ENCODE results near the gene ZBTB42. TPM values are rescaled to one million over a fixed set of nuclear protein-coding genes. Genes with fewer than 3 reads are reported as not detected.

The ZBTB42 gene
- total RNA-seq, 1 donor, result 2.9 TPM

DNA sequence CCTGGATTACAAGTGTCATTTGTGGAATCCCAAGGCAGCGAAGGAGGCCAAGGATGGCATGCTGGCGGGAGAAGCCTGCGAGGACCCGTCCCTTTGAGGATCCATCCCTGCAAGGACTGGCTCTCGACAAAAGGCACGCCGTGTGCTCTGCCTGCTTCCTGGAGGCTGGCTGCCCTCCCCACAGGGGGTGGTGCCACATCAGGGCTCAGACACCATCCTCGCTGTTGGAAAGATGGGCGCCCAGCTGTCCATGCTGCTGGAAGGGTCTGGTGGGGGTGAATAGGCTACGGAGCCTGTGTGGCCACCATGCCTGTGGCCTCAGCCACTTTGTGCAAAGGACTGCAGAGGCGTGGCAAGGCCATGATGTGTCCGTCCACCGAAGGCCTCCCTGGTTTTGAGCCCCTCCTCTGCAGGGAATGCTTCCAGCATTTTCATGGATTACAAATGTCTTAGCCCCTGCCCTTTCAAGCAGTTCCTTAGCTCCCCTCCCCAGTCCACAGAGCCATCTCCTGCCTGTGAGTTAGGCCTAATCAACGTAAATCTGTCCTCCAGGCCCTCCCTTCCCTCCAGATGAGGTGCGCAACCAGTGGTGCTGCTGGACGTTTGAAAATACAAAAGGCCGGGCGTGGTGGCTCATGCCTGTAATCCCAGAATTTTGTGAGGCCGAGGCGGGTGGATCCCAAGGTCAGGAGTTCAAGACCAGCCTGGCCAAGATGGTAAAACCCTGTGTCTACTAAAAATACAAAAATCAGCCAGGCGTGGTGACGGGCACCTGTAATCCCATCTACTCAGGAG is 22.1 kb downstream of the ZBTB42 start:
- peaks cover 3% of the 10 kb centered on the region for H3K4me1 ChIP-seq (ENCODE audit: insufficient read depth, low read length)
- TF ChIP-seq, protein P1, sequence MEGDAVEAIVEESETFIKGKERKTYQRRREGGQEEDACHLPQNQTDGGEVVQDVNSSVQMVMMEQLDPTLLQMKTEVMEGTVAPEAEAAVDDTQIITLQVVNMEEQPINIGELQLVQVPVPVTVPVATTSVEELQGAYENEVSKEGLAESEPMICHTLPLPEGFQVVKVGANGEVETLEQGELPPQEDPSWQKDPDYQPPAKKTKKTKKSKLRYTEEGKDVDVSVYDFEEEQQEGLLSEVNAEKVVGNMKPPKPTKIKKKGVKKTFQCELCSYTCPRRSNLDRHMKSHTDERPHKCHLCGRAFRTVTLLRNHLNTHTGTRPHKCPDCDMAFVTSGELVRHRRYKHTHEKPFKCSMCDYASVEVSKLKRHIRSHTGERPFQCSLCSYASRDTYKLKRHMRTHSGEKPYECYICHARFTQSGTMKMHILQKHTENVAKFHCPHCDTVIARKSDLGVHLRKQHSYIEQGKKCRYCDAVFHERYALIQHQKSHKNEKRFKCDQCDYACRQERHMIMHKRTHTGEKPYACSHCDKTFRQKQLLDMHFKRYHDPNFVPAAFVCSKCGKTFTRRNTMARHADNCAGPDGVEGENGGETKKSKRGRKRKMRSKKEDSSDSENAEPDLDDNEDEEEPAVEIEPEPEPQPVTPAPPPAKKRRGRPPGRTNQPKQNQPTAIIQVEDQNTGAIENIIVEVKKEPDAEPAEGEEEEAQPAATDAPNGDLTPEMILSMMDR (IDR thresholded peaks at IDR 0.05; ENCODE audit: extremely low read depth, low read depth, low read length), result no peak
- no peaks in the 10 kb centered on the region for H4K20me1 ChIP-seq (ENCODE audit: insufficient read depth, low read length)
- no peak overlapping the region for H3K4me2 ChIP-seq (ENCODE audit: insufficient read depth, low read length)
- no peaks in the 10 kb centered on the region for H3K36me3 ChIP-seq (ENCODE audit: insufficient read depth, low read length)
- H3K27me3 ChIP-seq (ENCODE audit: insufficient read depth, low read length), result no peaks in the 10 kb centered on the region
- no peak overlapping the region for H2AFZ ChIP-seq (ENCODE audit: low read length)
- no peaks in the 10 kb centered on the region for H3K9me3 ChIP-seq (ENCODE audit: low read depth, low read length)
- H3K27ac ChIP-seq (ENCODE audit: low read depth, low read length), result no peak overlapping the region
- H3K4me3 ChIP-seq (ENCODE audit: insufficient read depth, low read length), result no peak overlapping the region
- peak; percentile 19 for DNase-seq (ENCODE audit: insufficient read length, low spot score, missing footprints)
- no peaks in the 10 kb centered on the region for H3K79me2 ChIP-seq (ENCODE audit: insufficient read depth, low read length)

DNA sequence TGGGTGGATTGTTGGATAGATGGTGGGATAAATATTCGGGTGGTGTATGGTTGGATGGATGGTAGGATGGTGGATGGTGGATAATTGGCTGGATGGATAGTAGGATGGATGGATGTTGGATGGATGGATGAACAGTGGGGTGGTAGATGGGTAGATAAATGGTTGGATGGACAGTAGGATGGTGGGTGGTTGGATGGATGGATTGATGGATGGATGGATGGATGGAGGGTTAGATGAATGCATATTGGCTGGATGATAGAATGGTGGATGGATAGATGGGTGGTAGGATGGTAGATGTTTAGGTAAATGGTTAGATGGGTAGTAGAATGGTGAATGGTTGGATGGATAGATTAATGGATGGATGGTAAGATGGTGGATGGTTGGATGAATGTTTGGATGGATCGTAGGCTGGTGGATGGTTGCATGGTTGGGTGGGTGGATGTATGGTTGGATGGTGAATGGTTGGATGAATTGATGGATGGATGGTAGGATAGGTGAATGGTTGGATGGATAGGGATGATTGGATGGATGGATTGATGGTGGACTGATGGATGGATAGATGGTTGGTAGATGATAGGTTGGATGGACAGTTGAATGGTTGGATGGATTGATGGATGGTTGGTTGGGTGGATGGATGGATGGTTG is 23.6 kb downstream of the ZBTB42 start:
- Histone ChIP-seq H3K9me3 (ENCODE audit: low read depth, low read length) (no peaks in the 10 kb centered on the region), H3K79me2 (ENCODE audit: insufficient read depth, low read length) (no peaks in the 10 kb centered on the region), H4K20me1 (ENCODE audit: insufficient read depth, low read length) (no peaks in the 10 kb centered on the region), H3K36me3 (ENCODE audit: insufficient read depth, low read length) (no peaks in the 10 kb centered on the region), H3K4me1 (ENCODE audit: insufficient read depth, low read length) (peaks cover 3% of the 10 kb centered on the region), H3K27ac (ENCODE audit: low read depth, low read length) (no peak overlapping the region), H3K27me3 (ENCODE audit: insufficient read depth, low read length) (no peaks in the 10 kb centered on the region), H3K4me2 (ENCODE audit: insufficient read depth, low read length) (no peak overlapping the region), H3K4me3 (ENCODE audit: insufficient read depth, low read length) (no peak overlapping the region), H2AFZ (ENCODE audit: low read length) (no peak overlapping the region)
- TF ChIP-seq, protein P1 (IDR thresholded peaks at IDR 0.05; ENCODE audit: extremely low read depth, low read depth, low read length), result no peak
- peak; percentile 34 for DNase-seq (ENCODE audit: insufficient read length, low spot score, missing footprints)

DNA sequence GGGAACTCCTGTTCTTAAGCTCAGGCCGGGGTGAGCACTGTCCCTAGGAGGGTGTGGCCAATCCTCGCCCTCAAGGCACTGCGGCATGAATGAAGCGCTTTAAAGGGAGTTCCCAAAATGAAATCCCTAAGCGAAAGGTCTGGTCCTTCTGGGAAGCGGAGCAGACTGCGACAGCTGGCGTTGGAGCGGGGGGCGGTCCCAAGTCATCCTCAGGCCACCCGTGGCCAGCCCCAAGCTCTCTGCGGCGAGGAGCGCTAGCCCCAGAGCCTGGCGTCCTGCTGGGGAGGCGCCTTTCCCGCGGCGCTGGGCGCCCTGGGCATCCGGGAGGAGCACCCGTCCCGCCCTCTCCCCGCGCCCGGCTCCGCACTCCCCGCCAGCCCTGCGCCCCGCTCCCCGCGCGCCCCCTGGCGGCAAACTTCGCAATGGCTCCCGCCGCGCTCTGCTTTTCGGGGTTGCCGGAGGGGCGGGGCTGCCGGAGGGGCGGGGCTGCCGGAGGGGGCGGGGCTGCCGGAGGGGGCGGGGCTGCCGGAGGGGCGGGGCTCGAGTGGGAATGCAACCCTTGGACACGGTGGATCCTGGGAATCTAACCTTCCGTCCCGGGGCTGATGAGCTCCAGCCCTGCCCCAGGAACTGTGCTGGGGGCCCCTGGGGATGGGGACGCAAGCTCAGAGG is 25.4 kb downstream of the ZBTB42 start:
- Histone ChIP-seq H3K9me3 (ENCODE audit: low read depth, low read length) (no peaks in the 10 kb centered on the region), H3K27ac (ENCODE audit: low read depth, low read length) (no peak overlapping the region), H3K4me3 (ENCODE audit: insufficient read depth, low read length) (peak overlapping the region; percentile 73), H3K36me3 (ENCODE audit: insufficient read depth, low read length) (no peaks in the 10 kb centered on the region), H3K27me3 (ENCODE audit: insufficient read depth, low read length) (no peaks in the 10 kb centered on the region), H3K4me1 (ENCODE audit: insufficient read depth, low read length) (peaks cover 3% of the 10 kb centered on the region), H3K79me2 (ENCODE audit: insufficient read depth, low read length) (no peaks in the 10 kb centered on the region), H4K20me1 (ENCODE audit: insufficient read depth, low read length) (no peaks in the 10 kb centered on the region), H2AFZ (ENCODE audit: low read length) (peak overlapping the region; percentile 91), H3K4me2 (ENCODE audit: insufficient read depth, low read length) (peak overlapping the region; percentile 80)
- TF ChIP-seq, protein P1 (IDR thresholded peaks at IDR 0.05; ENCODE audit: extremely low read depth, low read depth, low read length), result peak; percentile 33
- DNase-seq (ENCODE audit: insufficient read length, low spot score, missing footprints), result peak; percentile 99

DNA sequence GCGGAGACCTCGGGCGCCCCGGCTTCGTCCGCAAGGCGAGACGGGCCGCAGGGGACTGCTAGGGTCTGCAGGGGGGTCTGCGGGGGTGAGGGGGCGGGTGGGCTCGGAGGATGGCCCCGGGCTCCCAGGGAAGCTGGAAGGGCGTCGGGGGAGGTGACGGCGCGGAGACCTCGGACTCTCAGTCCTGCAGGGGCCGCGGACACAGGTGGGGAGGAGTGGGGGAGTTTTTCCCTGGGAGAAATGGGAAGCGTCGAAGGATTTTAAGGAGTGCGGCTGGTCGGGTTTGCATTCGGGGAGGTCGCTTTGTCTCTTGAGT is 25.9 kb downstream of the ZBTB42 start:
- no peak for DNase-seq (ENCODE audit: insufficient read length, low spot score, missing footprints)
- Histone ChIP-seq H3K36me3 (ENCODE audit: insufficient read depth, low read length) (no peaks in the 10 kb centered on the region), H3K4me3 (ENCODE audit: insufficient read depth, low read length) (peak overlapping the region; percentile 62), H2AFZ (ENCODE audit: low read length) (peak overlapping the region; percentile 50), H3K27me3 (ENCODE audit: insufficient read depth, low read length) (no peaks in the 10 kb centered on the region), H3K9me3 (ENCODE audit: low read depth, low read length) (no peaks in the 10 kb centered on the region), H3K79me2 (ENCODE audit: insufficient read depth, low read length) (no peaks in the 10 kb centered on the region), H3K27ac (ENCODE audit: low read depth, low read length) (no peak overlapping the region), H3K4me2 (ENCODE audit: insufficient read depth, low read length) (peak overlapping the region; percentile 78), H3K4me1 (ENCODE audit: insufficient read depth, low read length) (peaks cover 3% of the 10 kb centered on the region), H4K20me1 (ENCODE audit: insufficient read depth, low read length) (no peaks in the 10 kb centered on the region)
- TF ChIP-seq, protein P1 (IDR thresholded peaks at IDR 0.05; ENCODE audit: extremely low read depth, low read depth, low read length), result no peak

Measured in osteoblast (primary cell).